ENCODE measurements around the gene ASIC4. TPM values are rescaled to one million over a fixed set of nuclear protein-coding genes. Genes with fewer than 3 reads are reported as not detected.

The ASIC4 gene
- total and polyA plus RNA-seq, 2 of the 13 experiments (the other 11 are each of a cell fraction or from before 2014, with no cell fraction given), result 0.03 TPM; not detected in 1

- TF ChIP-seq, protein P1, sequence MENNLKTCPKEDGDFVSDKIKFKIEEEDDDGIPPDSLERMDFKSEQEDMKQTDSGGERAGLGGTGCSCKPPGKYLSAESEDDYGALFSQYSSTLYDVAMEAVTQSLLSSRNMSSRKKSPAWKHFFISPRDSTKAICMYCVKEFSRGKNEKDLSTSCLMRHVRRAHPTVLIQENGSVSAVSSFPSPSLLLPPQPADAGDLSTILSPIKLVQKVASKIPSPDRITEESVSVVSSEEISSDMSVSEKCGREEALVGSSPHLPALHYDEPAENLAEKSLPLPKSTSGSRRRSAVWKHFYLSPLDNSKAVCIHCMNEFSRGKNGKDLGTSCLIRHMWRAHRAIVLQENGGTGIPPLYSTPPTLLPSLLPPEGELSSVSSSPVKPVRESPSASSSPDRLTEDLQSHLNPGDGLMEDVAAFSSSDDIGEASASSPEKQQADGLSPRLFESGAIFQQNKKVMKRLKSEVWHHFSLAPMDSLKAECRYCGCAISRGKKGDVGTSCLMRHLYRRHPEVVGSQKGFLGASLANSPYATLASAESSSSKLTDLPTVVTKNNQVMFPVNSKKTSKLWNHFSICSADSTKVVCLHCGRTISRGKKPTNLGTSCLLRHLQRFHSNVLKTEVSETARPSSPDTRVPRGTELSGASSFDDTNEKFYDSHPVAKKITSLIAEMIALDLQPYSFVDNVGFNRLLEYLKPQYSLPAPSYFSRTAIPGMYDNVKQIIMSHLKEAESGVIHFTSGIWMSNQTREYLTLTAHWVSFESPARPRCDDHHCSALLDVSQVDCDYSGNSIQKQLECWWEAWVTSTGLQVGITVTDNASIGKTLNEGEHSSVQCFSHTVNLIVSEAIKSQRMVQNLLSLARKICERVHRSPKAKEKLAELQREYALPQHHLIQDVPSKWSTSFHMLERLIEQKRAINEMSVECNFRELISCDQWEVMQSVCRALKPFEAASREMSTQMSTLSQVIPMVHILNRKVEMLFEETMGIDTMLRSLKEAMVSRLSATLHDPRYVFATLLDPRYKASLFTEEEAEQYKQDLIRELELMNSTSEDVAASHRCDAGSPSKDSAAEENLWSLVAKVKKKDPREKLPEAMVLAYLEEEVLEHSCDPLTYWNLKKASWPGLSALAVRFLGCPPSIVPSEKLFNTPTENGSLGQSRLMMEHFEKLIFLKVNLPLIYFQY (CRISPR knock-in tag; IDR thresholded peaks at IDR 0.05; ENCODE audit: borderline replicate concordance), result no peak
- TF ChIP-seq ZBTB39 (CRISPR knock-in tag; IDR thresholded peaks at IDR 0.05) (no peak), ZNF510 (CRISPR knock-in tag; IDR thresholded peaks at IDR 0.05; ENCODE audit: low read depth) (no peak), ZSCAN20 (CRISPR knock-in tag; IDR thresholded peaks at IDR 0.05; ENCODE audit: borderline replicate concordance) (no peak), EZH2 (conservative IDR thresholded peaks at IDR 0.05; ENCODE audit: low read depth, low read length) (no peak), ARNT2 (CRISPR knock-in tag; IDR thresholded peaks at IDR 0.05; ENCODE audit: low read depth) (no peak), ZNF770 (CRISPR knock-in tag; IDR thresholded peaks at IDR 0.05) (peak; percentile 46; the same call in 1 of the 2 replicates), RFX5 (IDR thresholded peaks at IDR 0.05; ENCODE audit: low read depth, low read length) (no peak), NR2F2 (IDR thresholded peaks at IDR 0.05; ENCODE audit: borderline replicate concordance, low read depth) (no peak; the same call in 1 of the 2 replicates), THAP8 (CRISPR knock-in tag; IDR thresholded peaks at IDR 0.05; ENCODE audit: borderline replicate concordance) (no peak), ZNF790 (CRISPR knock-in tag; IDR thresholded peaks at IDR 0.05; ENCODE audit: borderline replicate concordance) (no peak)
- TF ChIP-seq, protein P2, sequence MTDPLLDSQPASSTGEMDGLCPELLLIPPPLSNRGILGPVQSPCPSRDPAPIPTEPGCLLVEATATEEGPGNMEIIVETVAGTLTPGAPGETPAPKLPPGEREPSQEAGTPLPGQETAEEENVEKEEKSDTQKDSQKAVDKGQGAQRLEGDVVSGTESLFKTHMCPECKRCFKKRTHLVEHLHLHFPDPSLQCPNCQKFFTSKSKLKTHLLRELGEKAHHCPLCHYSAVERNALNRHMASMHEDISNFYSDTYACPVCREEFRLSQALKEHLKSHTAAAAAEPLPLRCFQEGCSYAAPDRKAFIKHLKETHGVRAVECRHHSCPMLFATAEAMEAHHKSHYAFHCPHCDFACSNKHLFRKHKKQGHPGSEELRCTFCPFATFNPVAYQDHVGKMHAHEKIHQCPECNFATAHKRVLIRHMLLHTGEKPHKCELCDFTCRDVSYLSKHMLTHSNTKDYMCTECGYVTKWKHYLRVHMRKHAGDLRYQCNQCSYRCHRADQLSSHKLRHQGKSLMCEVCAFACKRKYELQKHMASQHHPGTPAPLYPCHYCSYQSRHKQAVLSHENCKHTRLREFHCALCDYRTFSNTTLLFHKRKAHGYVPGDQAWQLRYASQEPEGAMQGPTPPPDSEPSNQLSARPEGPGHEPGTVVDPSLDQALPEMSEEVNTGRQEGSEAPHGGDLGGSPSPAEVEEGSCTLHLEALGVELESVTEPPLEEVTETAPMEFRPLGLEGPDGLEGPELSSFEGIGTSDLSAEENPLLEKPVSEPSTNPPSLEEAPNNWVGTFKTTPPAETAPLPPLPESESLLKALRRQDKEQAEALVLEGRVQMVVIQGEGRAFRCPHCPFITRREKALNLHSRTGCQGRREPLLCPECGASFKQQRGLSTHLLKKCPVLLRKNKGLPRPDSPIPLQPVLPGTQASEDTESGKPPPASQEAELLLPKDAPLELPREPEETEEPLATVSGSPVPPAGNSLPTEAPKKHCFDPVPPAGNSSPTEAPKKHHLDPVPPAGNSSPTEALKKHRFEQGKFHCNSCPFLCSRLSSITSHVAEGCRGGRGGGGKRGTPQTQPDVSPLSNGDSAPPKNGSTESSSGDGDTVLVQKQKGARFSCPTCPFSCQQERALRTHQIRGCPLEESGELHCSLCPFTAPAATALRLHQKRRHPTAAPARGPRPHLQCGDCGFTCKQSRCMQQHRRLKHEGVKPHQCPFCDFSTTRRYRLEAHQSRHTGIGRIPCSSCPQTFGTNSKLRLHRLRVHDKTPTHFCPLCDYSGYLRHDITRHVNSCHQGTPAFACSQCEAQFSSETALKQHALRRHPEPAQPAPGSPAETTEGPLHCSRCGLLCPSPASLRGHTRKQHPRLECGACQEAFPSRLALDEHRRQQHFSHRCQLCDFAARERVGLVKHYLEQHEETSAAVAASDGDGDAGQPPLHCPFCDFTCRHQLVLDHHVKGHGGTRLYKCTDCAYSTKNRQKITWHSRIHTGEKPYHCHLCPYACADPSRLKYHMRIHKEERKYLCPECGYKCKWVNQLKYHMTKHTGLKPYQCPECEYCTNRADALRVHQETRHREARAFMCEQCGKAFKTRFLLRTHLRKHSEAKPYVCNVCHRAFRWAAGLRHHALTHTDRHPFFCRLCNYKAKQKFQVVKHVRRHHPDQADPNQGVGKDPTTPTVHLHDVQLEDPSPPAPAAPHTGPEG (CRISPR knock-in tag; IDR thresholded peaks at IDR 0.05), result no peak
- TF ChIP-seq, protein P3, sequence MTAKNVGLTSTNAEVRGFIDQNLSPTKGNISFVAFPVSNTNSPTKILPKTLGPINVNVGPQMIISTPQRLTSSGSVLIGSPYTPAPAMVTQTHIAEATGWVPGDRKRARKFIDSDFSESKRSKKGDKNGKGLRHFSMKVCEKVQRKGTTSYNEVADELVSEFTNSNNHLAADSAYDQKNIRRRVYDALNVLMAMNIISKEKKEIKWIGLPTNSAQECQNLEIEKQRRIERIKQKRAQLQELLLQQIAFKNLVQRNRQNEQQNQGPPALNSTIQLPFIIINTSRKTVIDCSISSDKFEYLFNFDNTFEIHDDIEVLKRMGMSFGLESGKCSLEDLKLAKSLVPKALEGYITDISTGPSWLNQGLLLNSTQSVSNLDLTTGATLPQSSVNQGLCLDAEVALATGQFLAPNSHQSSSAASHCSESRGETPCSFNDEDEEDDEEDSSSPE (CRISPR knock-in tag; IDR thresholded peaks at IDR 0.05), result no peak
Observed at GRCh38 chr2:219545943-219546352, 31.7 kb downstream of the ASIC4 start (continued).

All from HepG2 (cell line).